ENCODE data around the gene TIMM50.
A peak's percentile ranks its signal among the peaks of the same experiment; 100 is the strongest.

The TIMM50 gene

DNA sequence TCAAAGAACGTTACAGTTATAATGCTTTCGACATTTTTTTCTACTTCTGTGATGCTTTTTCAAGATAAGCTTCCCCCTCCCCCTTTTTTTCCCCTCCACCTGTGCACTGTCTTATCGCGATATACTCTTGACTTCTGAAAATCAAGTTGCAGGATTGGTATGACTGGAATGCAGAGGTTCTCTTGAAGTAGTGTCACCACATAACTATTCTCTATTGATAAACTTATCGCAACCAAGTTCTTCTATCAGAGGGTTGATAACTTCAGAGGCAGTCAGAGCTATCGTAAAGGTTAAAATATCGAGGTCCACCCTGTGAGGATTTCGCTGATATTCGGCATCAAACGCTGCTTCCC is 58.5 kb downstream of the TIMM50 start:
- DNase-seq, result no peak

DNA sequence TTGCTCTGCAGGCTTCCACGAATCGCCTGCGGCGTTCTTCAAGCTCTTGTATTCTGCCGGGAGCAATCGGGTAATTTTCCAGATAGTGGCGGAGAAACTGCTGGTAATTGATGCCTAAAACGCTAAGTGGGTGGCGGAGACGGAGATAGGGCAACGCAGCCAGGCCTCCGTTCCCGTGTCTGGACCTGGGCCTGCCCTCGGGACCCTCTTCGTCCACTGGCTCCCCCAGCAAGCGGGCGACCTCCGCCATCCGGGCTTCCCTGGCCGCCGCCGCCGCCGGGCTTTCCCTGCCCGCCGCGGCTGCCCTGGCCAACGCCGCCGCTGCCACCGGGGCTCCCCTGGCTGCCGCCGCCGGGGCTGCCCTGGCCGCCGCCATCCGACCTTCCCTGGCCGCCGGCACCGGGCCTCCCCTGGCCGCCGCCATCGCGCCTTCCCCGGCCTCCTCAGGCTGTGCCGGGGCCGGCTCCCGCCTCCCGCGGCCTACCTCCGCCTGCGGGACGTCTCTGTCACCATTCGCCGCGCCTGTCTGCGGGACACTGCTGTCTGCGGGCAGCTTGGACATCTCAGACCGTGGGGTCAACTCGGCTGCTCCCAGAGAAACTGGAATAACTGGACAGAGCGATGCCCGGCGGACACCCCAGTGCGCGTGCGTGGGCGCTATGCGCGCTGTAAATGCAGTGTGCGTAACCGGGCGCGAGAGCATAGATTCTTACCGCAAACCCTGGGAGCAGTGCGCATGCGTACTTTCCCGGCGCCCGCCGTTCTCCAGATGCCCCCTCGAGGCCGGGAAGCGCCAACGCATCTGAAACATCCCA is 59.1 kb downstream of the TIMM50 start, which contains the start of gene EID2:
TSS of gene EID2 (minus strand) at position 644 of the 815 bp plus-strand sequence. CDS start at position 562, 82 bp downstream.
- peak; percentile 90 for DNase-seq

DNA sequence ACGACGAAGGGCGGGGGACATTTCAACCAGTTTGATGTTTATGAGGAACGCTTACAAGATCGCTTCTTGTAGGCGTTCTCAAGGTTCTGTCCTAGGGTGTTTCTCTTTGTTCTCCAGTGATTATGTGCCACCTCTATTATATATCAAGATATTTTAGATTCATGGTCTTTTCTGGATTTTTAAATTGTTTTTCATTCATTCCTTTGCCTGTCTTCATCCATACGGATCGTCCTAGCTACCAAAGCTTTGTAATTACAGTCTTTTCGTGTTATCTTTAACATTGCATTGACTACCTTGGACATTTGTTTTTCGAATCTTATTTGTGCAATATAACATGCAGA is 59.7 kb downstream of the TIMM50 start:
- DNase-seq, result no peak

Measured in effector CD8-positive, alpha-beta T cell (primary cell).